GM18868 (cell line): Measurements from ENCODE around the gene MOGAT1.
"Not testable (repeated sequence)": the region's sequence is repeated elsewhere in the genome, so short reads cannot be mapped to it uniquely, and the experiment has no call there.

Experiments used
- ATAC-seq: cut with Tn5 transposase; IDR thresholded peaks from one replicate; pipeline ENCODE4 v1.9.1; 2021; ENCODE audit warnings: mild to moderate bottlenecking, moderate library complexity; ENCODE audit not compliant: unreplicated experiment

MOGAT1 gene

GRCh38 chr2:222708274-222708710 lies 36.8 kb downstream of the MOGAT1 start:
- ATAC-seq, result peak; percentile 58

- ATAC-seq, result no peak
Observed at GRCh38 chr2:222709191-222709891, 37.9 kb downstream of the MOGAT1 start.

GRCh38 chr2:222710736-222711135 lies 39.3 kb downstream of the MOGAT1 start:
- no peak for ATAC-seq

- no peak for ATAC-seq
Observed at GRCh38 chr2:222711315-222711940, 40.0 kb downstream of the MOGAT1 start.

GRCh38 chr2:222713002-222713401 lies 41.5 kb downstream of the MOGAT1 start:
- ATAC-seq, result no peak

GRCh38 chr2:222714361-222715241 lies 43.1 kb downstream of the MOGAT1 start:
- no peak for ATAC-seq

- peak; percentile 75 for ATAC-seq
Observed at GRCh38 chr2:222715742-222716141, 44.3 kb downstream of the MOGAT1 start.

GRCh38 chr2:222719787-222720186 lies 48.3 kb downstream of the MOGAT1 start:
- not testable (repeated sequence) for ATAC-seq

GRCh38 chr2:222721597-222721996 lies 50.1 kb downstream of the MOGAT1 start:
- ATAC-seq, result not testable (repeated sequence)

GRCh38 chr2:222722327-222722946 lies 51.0 kb downstream of the MOGAT1 start:
- peak; percentile 99 for ATAC-seq

- ATAC-seq, result no peak
Observed at GRCh38 chr2:222724208-222724607, 52.8 kb downstream of the MOGAT1 start.

- ATAC-seq, result no peak
Observed at GRCh38 chr2:222728621-222729020, 57.2 kb downstream of the MOGAT1 start.

- peak; percentile 64 for ATAC-seq
Observed at GRCh38 chr2:222730366-222730999, 59.0 kb downstream of the MOGAT1 start.

GRCh38 chr2:222731201-222731621 lies 59.8 kb downstream of the MOGAT1 start:
- no peak for ATAC-seq

- ATAC-seq, result no peak
Observed at GRCh38 chr2:222732489-222733178, 61.2 kb downstream of the MOGAT1 start.

- ATAC-seq, result no peak
Observed at GRCh38 chr2:222733470-222733845, 62.0 kb downstream of the MOGAT1 start.

- ATAC-seq, result no peak
Observed at GRCh38 chr2:222733846-222734702, 62.6 kb downstream of the MOGAT1 start.

- ATAC-seq, result peak; percentile 73
Observed at GRCh38 chr2:222734703-222735014, 63.2 kb downstream of the MOGAT1 start.

- no peak for ATAC-seq
Observed at GRCh38 chr2:222736301-222736700, 64.8 kb downstream of the MOGAT1 start.
